HepG2 (cell line): ENCODE results near the gene EFNA4. TPM values are rescaled to one million over a fixed set of nuclear protein-coding genes. Genes with fewer than 3 reads are reported as not detected.

Experiments
- ATAC-seq: fragments of 200-7000 bp; cut with Tn5 transposase; 3 replicates; pipeline ENCODE4 v1.9.1; 2020; ENCODE audit warnings: mild to moderate bottlenecking, moderate library complexity
- BruUV-seq: library from RNA; stranded (reverse); fragments of 400-500 nt; replicated peaks from 2 replicates; lab custom pipeline; 2021; lab: Mats Ljungman, UMichigan
- CTCF ChIA-PET: fragments of 300-600 bp; formaldehyde crosslinking; extraction: SDS; loops from one replicate; lab custom pipeline; 2021; ENCODE audit warnings: low total read pairs, inconsistent platforms, low intra/inter-chr PET ratio; lab: Yijun Ruan, JAX
- POLR2A ChIA-PET: fragments of 350-600 bp; sonication (Branson Sonifier 250); formaldehyde crosslinking; loops from one replicate; lab custom pipeline; 2020; ENCODE audit warnings: antibody characterized with exemption, inconsistent platforms; lab: Yijun Ruan, JAX
- DNase-seq: peaks from one replicate; pipeline ENCODE4 v3.0.0-alpha.2; 2015; ENCODE audit warnings: low spot score
- FAIRE-seq: peaks from 3 replicates; lab custom pipeline; 2011; peaks lifted over from hg19 to GRCh38; lab: Jason Lieb, UNC
- H2AFZ ChIP-seq: one replicate; pipeline ENCODE4 v1.6.1; 2011; ENCODE audit warnings: low read length, inconsistent platforms
- H3K27ac ChIP-seq: fragments of 300-600 bp; 3 replicates; pipeline ENCODE4 v1.8.0; 2011; ENCODE audit warnings: mixed run types, mild to moderate bottlenecking, mixed read lengths, low read length, inconsistent platforms; ENCODE audit not compliant: insufficient read depth; ENCODE audit errors: extremely low read length
- H3K27me3 ChIP-seq, 2 experiments: fragments of 200-600 bp in 1 of 2; 2 replicates in 1 of 2; 3 replicates in 1 of 2; pipeline versions ENCODE4 v1.6.0 to v1.8.0; 2011; ENCODE audit warnings: low read length in 2 of 2, mild to moderate bottlenecking in 2 of 2, moderate library complexity in 2 of 2, inconsistent platforms in 1 of 2; ENCODE audit not compliant: insufficient read depth in 2 of 2, control insufficient read depth in 1 of 2
- H3K36me3 ChIP-seq, 2 experiments: fragments of 200-600 bp in 1 of 2; replicated peaks in 1 of 2; 2 replicates in 1 of 2; 3 replicates in 1 of 2; pipeline versions ENCODE4 v1.5.1 to v1.8.0; 2011; ENCODE audit warnings: low read length in 2 of 2, inconsistent platforms in 1 of 2; ENCODE audit not compliant: insufficient read depth in 2 of 2, control insufficient read depth in 1 of 2
- H3K4me1 ChIP-seq: 2 replicates; pipeline ENCODE4 v1.5.1; 2012; ENCODE audit warnings: low read length, inconsistent platforms; ENCODE audit not compliant: insufficient read depth
- H3K4me2 ChIP-seq: 2 replicates; pipeline ENCODE4 v1.6.0; 2011; ENCODE audit warnings: low read depth, low read length, inconsistent platforms
- H3K4me3 ChIP-seq, 3 experiments: fragments of 200-600 bp in 1 of 3; sonication (generic), shearing (Covaris generic) in 1 of 3; replicated peaks in 1 of 3; 2 replicates each; pipeline ENCODE4 v1.5.1; 2011 to 2016; ENCODE audit warnings: low read length in 3 of 3, inconsistent platforms in 2 of 3, low read depth in 2 of 3, mild to moderate bottlenecking in 2 of 3, control low read depth in 1 of 3, mixed read lengths in 1 of 3; ENCODE audit not compliant: insufficient read depth in 1 of 3
- H3K79me2 ChIP-seq: one replicate; pipeline ENCODE4 v1.6.1; 2011; ENCODE audit warnings: low read length, inconsistent platforms; ENCODE audit not compliant: insufficient read depth
- H3K9ac ChIP-seq: 2 replicates; pipeline ENCODE4 v1.6.0; 2011; ENCODE audit warnings: mild to moderate bottlenecking, low read depth, low read length, inconsistent platforms; ENCODE audit not compliant: insufficient read depth
- H3K9me3 ChIP-seq: 2 replicates; pipeline ENCODE4 v1.5.1; 2012; ENCODE audit warnings: mild to moderate bottlenecking, low read length
- H4K20me1 ChIP-seq: 2 replicates; pipeline ENCODE4 v1.6.0; 2011; ENCODE audit warnings: inconsistent platforms, mild to moderate bottlenecking, low read length, moderate library complexity; ENCODE audit not compliant: insufficient read depth
- ARNT ChIP-seq: fragments of 450-650 bp; IDR thresholded peaks from 2 replicates; pipeline ENCODE4 v1.6.1; 2017
- ASH2L ChIP-seq: fragments of 300-600, 200-600 bp; sonication (generic); IDR thresholded peaks from 2 replicates; pipeline ENCODE4 v1.7.0; 2017; ENCODE audit warnings: low read depth, mild to moderate bottlenecking, moderate library complexity, mixed read lengths, low read length; ENCODE audit not compliant: insufficient read length
- GLMP ChIP-seq: sonication (generic); formaldehyde crosslinking; IDR thresholded peaks from 2 replicates; pipeline ENCODE4 v1.9.0; 2021; ENCODE audit warnings: missing genetic modification reagents, mild to moderate bottlenecking, borderline replicate concordance
- HNRNPK ChIP-seq: fragments of 200-400 bp; formaldehyde crosslinking; IDR thresholded peaks from 2 replicates; pipeline ENCODE4 v1.6.1; 2018; ENCODE audit warnings: low read length, low read depth, moderate library complexity, mild to moderate bottlenecking; ENCODE audit not compliant: poor library complexity, severe bottlenecking
- NFE2L2 ChIP-seq: fragments of 150-350 bp; IDR thresholded peaks from 2 replicates; pipeline ENCODE4 v1.6.1; 2014; ENCODE audit warnings: low read length
- NFKBIZ ChIP-seq: IDR thresholded peaks from 2 replicates; pipeline ENCODE4 v1.6.1; 2018; ENCODE audit warnings: missing genetic modification reagents, missing compliant biosample characterization
- UBTF ChIP-seq: sonication (generic); formaldehyde crosslinking; IDR thresholded peaks from 2 replicates; pipeline ENCODE4 v1.4.0; 2020; ENCODE audit warnings: mild to moderate bottlenecking, missing genetic modification reagents
- ZBTB7A ChIP-seq: sonication (generic); formaldehyde crosslinking; IDR thresholded peaks from 2 replicates; pipeline ENCODE4 v1.8.0; 2022; ENCODE audit warnings: mild to moderate bottlenecking, missing genetic modification reagents
- ZMYM4 ChIP-seq: sonication (generic); formaldehyde crosslinking; IDR thresholded peaks from 2 replicates; pipeline ENCODE4 v1.8.1; 2023; ENCODE audit warnings: mild to moderate bottlenecking, missing genetic modification reagents
- ZNF703 ChIP-seq: sonication (generic); formaldehyde crosslinking; IDR thresholded peaks from 2 replicates; pipeline ENCODE4 v1.5.1; 2020; ENCODE audit warnings: missing genetic modification reagents, mild to moderate bottlenecking, moderate library complexity, borderline replicate concordance
- ZNF773 ChIP-seq: sonication (generic); formaldehyde crosslinking; IDR thresholded peaks from 2 replicates; pipeline ENCODE4 v1.4.0; 2020; ENCODE audit warnings: missing genetic modification reagents, borderline replicate concordance
- WGBS: methylation state at CpG from one replicate; pipeline ENCODE4 v1.1.6; 2017; ENCODE audit warnings: low lambda C conversion rate; 5-methylcytosine and 5-hydroxymethylcytosine counted together
- in situ Hi-C: cut with HindIII; loops from 2 replicates; pipeline ENCODE4 v1.10.0; 2017; ENCODE audit warnings: low pct_unique_long_range_greater_than_20kb; ENCODE audit not compliant: extremely low pct_ligation_motif_present
- intact Hi-C: fragments of 100-400 bp; cut with micrococcal nuclease; formaldehyde crosslinking; loops from one replicate; pipeline ENCODE4 v1.10.0; 2022; ENCODE audit not compliant: unreplicated experiment
- polyA plus RNA-seq, 8 experiments: library from polyadenylated mRNA; depleted of rRNA in 3 of 8; stranded (reverse) in 7 of 8; unstranded in 1 of 8; fragments of >200 nt; fragmentation: Illumina TruSeq in 4 of 8; extraction: Trizol in 4 of 8; gene quantifications; 2 replicates each; pipeline versions ENCODE4 v1.2.1 to v1.2.3, GENCODE V29; 2011 to 2016; ENCODE audit warnings: low read depth in 4 of 8, missing spikeins in 1 of 8, mixed read lengths in 1 of 8; ENCODE audit not compliant: insufficient read depth in 1 of 8
- total RNA-seq, 5 experiments: library from RNA; depleted of rRNA; stranded (reverse); fragments of >200 nt; fragmentation: Illumina TruSeq; extraction: Trizol; gene quantifications; 2 replicates each; pipeline ENCODE4 v1.2.3, GENCODE V29; 2016; ENCODE audit warnings: low read depth in 1 of 5
- TF ChIP-seq, protein P1 (sequence below): sonication (generic); formaldehyde crosslinking; IDR thresholded peaks from 2 replicates; pipeline ENCODE4 v1.4.0; 2020; ENCODE audit warnings: missing genetic modification reagents
- TF ChIP-seq, protein P2 (sequence below): sonication (generic); formaldehyde crosslinking; IDR thresholded peaks from 2 replicates; pipeline ENCODE4 v1.5.0; 2020; ENCODE audit warnings: missing genetic modification reagents
- TF ChIP-seq, protein P3 (sequence below): sonication (generic); formaldehyde crosslinking; IDR thresholded peaks from 2 replicates; pipeline ENCODE4 v1.5.1; 2020; ENCODE audit warnings: mild to moderate bottlenecking, moderate library complexity, missing genetic modification reagents
- TF ChIP-seq, protein P4 (sequence below): sonication (generic); formaldehyde crosslinking; IDR thresholded peaks from 2 replicates; pipeline ENCODE4 v1.5.0; 2020; ENCODE audit warnings: missing genetic modification reagents

The EFNA4 gene
- total and polyA plus RNA-seq, 2 of the 13 experiments (the other 11 are each of a cell fraction or from before 2014, with no cell fraction given), result 12.0 to 17.2 TPM

- H3K79me2 ChIP-seq, result no peaks in the 10 kb centered on the region
- H3K27me3 ChIP-seq, result no peaks in the 10 kb centered on the region
- ATAC-seq (peak; percentile 11), DNase-seq (no peak), FAIRE-seq (no peak)
- peak overlapping the region; percentile 59 to 88 (median 70) for H3K4me3 ChIP-seq
- peak overlapping the region; percentile 94 for H3K4me2 ChIP-seq
- BruUV-seq, result TSS peak; percentile 71
- POLR2A ChIA-PET, result interaction anchor here (0.7 to 2.7 kb wide), 15 partner anchors 8 to 106 kb away, joined by 3 to 11 read pairs (median 4); partner anchors contain the start of genes CKS1B, FLAD1, PBXIP1 and PYGO2
- no peak overlapping the region for H3K27ac ChIP-seq
- H3K9me3 ChIP-seq, result no peaks in the 10 kb centered on the region
- intact Hi-C loops (no loop called here), in situ Hi-C loops (no loop called here)
- 1% methylated on average over 16 of the region's 31 CpGs for WGBS
- H3K4me1 ChIP-seq, result peaks cover 55% of the 10 kb centered on the region
- CTCF ChIA-PET, result interaction anchor here (0.8 to 1.8 kb wide), 2 partner anchors 10 to 34 kb away, joined by 4 to 5 read pairs; no protein-coding TSS in a partner anchor
- no peak overlapping the region for H2AFZ ChIP-seq
- peak overlapping the region; percentile 57 for H3K9ac ChIP-seq
- no peaks in the 10 kb centered on the region for H4K20me1 ChIP-seq
- H3K36me3 ChIP-seq, result peaks cover 0 to 6% of the 10 kb centered on the region in 2 experiments; a peak in 3 of 5 replicates
- TF ChIP-seq, protein P1, sequence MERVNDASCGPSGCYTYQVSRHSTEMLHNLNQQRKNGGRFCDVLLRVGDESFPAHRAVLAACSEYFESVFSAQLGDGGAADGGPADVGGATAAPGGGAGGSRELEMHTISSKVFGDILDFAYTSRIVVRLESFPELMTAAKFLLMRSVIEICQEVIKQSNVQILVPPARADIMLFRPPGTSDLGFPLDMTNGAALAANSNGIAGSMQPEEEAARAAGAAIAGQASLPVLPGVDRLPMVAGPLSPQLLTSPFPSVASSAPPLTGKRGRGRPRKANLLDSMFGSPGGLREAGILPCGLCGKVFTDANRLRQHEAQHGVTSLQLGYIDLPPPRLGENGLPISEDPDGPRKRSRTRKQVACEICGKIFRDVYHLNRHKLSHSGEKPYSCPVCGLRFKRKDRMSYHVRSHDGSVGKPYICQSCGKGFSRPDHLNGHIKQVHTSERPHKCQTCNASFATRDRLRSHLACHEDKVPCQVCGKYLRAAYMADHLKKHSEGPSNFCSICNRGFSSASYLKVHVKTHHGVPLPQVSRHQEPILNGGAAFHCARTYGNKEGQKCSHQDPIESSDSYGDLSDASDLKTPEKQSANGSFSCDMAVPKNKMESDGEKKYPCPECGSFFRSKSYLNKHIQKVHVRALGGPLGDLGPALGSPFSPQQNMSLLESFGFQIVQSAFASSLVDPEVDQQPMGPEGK (CRISPR knock-in tag), result 0 out of 2 replicates have a peak, but pooled peaks have one; percentile 4
- TF ChIP-seq ZNF703, result no peak
- peak; percentile 44; the same call in 1 of the 2 replicates for TF ChIP-seq ZNF773 (CRISPR knock-in tag)
- peak; percentile 8; the same call in 1 of the 2 replicates for TF ChIP-seq ZMYM4
- TF ChIP-seq, protein P2, sequence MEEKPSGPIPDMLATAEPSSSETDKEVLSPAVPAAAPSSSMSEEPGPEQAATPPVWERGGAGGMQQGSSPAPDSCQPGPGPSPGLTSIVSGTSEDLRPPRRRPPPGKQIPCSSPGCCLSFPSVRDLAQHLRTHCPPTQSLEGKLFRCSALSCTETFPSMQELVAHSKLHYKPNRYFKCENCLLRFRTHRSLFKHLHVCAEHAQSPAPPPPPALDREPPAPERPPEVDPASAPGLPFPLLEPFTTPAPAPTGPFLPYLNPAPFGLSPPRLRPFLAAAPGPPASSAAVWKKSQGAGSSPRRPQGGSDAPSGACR (CRISPR knock-in tag), result peak; percentile 16
- TF ChIP-seq, protein P3, sequence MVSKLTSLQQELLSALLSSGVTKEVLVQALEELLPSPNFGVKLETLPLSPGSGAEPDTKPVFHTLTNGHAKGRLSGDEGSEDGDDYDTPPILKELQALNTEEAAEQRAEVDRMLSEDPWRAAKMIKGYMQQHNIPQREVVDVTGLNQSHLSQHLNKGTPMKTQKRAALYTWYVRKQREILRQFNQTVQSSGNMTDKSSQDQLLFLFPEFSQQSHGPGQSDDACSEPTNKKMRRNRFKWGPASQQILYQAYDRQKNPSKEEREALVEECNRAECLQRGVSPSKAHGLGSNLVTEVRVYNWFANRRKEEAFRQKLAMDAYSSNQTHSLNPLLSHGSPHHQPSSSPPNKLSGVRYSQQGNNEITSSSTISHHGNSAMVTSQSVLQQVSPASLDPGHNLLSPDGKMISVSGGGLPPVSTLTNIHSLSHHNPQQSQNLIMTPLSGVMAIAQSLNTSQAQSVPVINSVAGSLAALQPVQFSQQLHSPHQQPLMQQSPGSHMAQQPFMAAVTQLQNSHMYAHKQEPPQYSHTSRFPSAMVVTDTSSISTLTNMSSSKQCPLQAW (CRISPR knock-in tag), result no peak
- peak; percentile 55 for TF ChIP-seq ZBTB7A
- peak; percentile 1 for TF ChIP-seq ASH2L
- TF ChIP-seq ARNT, result no peak
- TF ChIP-seq UBTF (CRISPR knock-in tag), result peak; percentile 56; the same call in 1 of the 2 replicates
- TF ChIP-seq NFKBIZ (CRISPR knock-in tag), result no peak
- TF ChIP-seq GLMP, result no peak
- TF ChIP-seq HNRNPK, result peak; percentile 0
- TF ChIP-seq, protein P4, sequence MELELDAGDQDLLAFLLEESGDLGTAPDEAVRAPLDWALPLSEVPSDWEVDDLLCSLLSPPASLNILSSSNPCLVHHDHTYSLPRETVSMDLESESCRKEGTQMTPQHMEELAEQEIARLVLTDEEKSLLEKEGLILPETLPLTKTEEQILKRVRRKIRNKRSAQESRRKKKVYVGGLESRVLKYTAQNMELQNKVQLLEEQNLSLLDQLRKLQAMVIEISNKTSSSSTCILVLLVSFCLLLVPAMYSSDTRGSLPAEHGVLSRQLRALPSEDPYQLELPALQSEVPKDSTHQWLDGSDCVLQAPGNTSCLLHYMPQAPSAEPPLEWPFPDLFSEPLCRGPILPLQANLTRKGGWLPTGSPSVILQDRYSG (CRISPR knock-in tag), result 0 out of 2 replicates have a peak, but pooled peaks have one; percentile 7
- TF ChIP-seq NFE2L2, result no peak
Measured at GRCh38 chr1:155051342-155051776, 12.2 kb upstream of the EFNA4 start.
